GM18511 (cell line): Measurements from ENCODE around the gene C9orf153.
"Not testable (repeated sequence)": the region's sequence is repeated elsewhere in the genome, so short reads cannot be mapped to it uniquely, and the experiment has no call there.

Experiments used
- ATAC-seq: cut with Tn5 transposase; IDR thresholded peaks from one replicate; pipeline ENCODE4 v1.9.1; 2021; ENCODE audit warnings: mild to moderate bottlenecking, moderate library complexity; ENCODE audit not compliant: unreplicated experiment

The C9orf153 gene

DNA sequence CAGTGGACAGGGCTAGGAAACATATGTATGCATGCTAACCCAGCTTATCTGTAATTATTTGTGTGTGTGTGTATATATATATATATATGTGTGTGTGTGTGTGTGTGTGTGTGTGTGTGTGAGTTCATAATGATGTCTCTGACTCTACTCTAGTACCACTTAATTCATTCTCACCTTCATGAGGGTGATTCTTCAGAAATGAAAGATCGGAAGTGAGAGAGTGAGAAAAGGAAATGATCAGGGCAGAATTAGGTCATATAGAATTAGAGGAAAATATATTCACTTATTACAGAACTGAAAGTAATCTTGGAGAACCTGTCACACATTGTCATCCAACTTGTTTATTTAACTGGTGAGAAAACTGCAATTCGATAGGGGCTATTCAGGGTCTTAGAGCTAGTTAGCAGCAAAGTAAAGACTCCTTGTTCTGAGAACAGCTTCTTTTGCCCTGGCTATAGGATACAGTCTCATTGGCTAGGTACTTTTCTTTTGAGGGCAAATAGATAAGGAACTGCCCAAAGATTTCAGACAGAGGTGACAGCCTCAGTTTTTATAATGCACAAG, 58.8 kb downstream of the C9orf153 start:
- peak; percentile 78 for ATAC-seq

DNA sequence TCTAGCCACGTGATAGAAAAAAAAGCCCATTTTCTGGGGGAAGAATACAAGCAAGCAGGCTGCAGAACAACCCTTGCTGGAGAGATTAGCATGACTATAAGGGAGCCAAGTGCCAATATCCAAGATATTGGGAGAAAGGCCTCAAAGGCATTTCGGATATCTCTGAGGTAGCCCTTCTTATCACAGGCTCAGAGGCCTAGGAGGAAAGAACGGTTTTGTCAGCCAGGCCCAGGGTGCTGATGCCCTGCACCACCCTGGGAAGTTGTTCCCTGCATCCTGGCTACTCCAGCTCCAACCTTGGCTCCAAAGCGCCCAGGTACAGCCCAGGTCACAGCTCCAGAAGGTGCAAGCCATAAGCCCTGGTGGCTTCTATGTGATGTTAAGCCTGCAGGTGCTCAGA, 66.4 kb downstream of the C9orf153 start:
- no peak for ATAC-seq

DNA sequence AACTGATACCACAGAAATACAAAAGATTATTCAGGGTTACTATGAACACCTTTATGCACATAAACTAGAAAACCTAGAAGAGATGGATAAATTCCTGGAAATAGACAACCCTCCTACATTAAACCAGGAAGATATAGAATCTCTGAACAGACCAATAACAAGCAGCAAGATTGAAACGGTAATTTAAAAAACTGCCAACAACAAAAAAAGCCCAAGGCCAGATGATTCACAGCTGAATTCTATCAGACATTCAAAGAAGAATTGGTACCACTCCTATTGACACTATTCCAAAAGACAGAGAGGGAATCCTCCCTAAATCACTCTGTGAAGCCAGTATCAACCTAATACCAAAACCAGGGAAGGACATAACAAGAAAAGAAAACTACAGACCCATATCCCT, 68.8 kb downstream of the C9orf153 start:
- not testable (repeated sequence) for ATAC-seq

DNA sequence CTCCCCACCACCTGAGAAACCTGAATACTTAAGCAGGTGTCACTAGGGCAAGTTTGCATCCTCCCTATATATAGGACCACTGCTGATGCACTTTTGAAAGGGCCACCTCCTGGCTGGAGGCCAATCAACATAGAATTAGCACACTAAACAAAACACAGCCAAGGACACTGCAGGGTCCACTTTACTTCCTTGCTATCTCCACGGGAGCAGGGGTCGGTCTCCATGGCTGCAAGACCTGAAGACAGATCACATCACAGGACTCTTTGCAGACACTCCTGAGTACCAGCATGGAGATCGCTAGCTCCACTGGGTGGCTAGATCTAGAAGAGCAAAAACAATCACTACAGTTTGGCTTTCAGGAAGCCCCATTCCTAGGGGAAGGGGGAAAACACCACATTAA, 72.3 kb downstream of the C9orf153 start:
- no peak for ATAC-seq

DNA sequence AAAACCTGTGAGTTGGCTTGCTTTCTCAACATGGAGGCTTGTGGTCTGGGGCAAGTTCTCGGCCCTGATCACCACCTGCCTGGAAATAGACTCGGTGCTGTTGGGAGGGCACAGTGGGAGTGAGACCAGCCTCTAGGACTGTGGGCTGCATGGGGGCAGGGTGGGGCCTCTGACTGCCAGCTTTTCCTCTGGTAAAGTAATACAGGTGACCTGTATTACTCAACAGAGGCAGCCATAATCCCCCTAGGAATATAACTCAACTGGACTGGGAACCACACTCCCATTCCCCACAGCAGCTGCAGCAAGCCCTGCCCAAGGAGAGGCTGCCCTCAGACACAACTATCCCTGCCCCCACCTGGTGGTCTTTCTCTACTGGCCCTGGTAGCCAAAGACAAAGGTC, 72.8 kb downstream of the C9orf153 start:
- no peak for ATAC-seq

DNA sequence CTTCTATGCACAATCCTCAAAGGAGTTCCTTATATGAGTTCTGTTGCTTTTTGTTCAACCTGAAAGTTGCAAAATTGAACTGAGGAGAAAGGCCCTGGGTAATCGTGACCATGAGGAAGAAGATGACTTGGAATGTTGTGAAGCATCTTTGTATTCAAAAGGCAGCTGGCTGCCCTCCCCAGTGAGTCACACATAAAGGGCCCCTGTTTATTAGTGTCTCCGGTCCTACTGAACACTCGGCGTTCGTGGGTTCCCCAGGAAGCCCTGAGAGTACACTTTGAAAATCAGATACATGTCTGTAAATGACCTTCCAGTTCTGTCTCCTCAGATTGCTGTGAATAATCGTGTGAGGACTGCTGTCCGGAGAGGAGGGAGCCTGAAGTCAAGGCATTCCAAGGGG, 73.6 kb downstream of the C9orf153 start:
- ATAC-seq, result no peak

DNA sequence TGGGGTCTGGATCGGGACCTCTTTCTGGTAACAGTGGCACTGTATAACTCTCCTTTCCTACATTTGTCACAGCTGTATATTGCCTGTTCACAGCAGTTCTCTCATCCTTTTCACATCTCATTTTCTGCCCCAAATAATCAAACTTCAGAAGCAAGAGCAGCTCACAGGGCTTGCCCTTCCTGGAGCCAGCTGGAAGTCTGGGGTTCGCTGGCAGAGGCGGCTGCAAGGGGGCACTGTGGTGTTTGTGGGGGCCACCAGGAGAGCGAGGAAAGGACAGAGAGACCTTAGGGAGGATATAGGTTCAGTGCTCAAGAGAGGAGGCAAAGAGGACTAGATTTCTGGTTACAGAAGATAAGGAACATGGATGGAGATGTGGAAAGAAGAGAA, 75.3 kb downstream of the C9orf153 start:
- ATAC-seq, result no peak

DNA sequence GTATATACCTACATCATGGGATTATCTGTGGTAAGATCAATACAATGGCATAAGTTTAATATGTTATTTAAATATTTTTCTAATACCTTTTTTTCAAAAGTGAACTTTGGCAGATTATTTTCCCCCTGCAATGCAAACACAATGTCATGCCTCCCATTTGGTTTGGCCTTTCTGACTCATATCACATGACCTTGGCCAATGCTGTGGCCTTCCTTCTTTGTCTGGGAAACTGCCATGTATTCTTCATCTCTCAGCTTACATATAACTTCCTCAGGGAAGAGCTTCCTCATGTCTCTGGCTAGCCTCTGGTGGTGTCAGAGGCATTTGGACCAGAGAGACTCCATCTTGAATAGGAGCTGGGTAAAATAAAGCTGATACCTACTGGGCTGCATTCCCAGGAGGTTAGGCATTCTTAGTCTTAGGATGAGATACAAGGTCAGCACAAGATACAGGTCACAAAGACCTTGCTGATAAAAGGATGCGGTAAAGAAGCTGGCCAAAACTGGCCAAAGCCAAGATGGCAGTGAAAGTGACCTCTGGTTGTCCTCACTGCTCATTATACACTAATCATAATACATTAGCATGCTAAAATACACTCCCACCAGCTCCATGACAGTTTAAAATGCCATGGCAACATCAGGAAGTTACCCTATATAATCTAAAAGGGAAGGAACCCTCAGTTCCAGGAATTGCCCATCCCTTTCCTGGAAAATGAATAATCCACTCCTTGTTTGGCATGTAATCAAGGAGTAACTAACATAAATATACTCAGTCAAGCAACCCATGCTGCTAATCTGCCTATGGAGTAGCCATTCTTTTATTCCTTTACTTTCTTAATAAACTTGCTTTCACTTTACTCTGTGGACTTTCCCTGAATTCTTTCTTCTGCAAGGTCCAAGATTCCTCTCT, 76.0 kb downstream of the C9orf153 start:
- ATAC-seq, result no peak

DNA sequence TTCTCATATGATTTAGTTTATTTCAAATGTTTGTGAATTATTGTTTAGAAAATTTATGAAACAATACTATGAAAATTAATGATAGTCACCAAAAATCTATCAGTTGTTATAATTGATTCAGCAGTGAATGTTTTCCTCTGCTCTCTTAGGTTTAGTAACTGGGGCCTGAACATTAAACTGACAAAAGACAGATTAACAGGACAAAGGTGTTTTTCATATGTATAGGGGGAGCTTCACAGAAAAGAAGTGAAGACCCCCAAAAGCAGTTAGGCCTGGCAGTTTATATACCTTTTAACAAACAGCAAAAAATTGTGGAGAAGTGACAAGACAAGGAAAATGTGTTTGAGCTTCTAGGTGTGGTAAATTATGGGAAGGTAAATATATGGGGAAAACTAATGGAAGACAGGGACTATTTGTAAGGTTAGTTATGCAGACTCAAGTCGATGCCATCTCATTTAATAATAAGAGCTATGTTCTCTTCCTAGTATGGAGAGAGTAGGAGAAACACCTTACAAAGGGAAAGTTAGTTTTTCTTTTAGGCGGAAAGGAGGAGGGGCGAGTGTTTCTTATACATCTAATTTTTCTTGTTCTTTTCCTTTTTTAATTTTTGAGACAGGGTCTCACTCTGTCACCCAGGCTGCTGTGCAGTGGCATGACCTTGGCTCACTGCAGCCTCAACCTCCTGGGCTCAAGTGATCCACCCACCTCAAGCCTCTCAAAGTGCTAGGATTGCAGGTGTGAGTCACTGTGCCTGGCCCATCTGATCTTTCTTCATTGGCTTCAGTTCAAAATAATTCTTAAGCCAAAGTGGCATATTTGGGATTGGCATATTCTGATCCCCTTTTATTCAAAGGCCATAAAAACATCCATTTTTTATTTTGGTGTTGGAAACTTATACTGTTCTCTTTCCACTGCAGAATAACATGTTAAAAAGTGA, 77.8 kb downstream of the C9orf153 start:
- no peak for ATAC-seq

DNA sequence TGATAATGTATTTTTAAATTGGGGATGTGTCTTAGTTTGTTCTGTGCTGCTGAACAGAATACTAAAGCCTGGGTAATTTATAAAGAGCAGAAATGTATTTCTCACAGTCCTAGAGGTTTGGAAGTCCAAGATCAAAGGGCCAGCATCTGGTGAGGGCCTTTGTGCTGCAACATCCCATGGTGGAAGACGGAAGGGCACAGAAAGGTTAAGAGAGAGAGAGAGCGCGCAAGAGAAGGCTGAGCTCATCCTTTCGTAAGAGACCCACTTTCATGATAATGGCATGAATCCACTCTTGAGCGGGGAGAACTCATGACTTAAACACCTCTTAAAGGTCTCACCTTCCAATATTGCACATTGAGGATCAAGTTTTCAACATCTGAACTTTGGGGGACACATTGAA, 81.0 kb downstream of the C9orf153 start:
- no peak for ATAC-seq

DNA sequence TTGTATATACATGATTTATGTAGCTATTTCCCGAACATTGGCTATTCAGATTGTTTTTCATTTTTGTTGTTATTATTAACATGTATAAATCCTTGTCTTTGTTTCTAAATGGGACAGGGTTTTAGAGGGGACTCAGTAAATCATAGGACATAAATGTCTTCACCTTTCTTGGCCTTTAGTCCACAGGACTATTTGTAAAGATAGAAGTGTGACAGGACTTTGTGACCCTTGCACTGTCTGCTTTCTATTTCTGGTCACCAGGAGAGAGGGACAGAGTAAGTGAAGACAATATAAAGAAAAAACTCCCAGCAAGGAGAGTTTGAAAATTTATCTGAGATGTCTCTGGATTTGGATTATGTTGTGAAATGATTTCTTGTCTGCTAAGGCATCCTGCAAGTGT, 81.5 kb downstream of the C9orf153 start:
- ATAC-seq, result no peak

DNA sequence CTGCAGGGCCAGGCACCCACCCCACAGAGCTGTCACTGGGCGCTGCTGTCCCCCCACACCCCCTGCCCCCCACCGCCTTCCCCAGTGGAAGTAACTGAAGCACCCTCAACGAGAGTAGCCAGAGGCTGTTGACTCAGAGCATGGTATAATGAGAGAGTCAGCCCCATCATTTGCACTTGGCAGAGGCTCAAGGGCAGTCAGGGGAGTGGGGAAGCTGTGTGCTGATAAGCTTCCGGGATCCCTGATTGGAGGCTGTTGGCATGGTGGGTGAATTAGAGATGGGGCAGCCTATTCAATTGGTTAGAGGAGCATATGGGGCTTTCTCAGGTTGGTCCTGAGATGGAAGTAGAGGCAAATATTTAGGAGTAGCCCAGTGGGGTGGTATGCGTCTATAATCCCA, 83.0 kb downstream of the C9orf153 start:
- ATAC-seq, result no peak

DNA sequence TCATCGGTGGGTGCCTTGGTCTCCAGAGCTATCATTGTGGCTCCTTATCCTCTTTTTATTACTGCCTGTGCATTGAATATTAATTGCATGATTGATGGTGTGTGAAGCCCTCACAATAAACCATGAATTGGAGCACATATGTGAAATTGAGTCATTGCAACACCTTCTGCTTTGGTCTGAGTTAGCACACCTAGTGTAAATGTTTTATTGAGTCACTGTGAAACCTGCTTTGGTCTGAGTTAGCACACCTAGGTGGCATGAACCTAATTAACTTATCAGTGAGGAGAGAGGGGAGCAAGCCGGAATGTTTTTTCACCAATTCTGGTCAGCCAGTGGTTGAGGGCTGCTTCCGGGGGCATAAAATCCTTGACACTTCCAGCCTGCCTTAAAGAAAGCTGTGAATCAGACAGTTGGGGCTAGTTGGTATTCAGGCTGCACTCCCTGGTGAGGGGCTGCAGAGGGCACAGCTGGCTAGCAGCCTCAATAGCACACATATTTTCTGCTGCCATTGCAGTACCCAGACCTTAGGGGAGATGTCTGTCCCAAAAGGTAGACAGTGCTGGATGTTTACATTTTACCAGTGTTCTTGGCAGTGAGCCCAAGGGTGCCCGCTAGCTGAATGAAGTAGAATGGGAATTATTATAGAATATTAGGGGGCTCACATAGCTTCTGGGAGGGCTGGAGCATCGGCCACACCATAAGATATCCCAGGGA, 83.6 kb downstream of the C9orf153 start:
- ATAC-seq, result no peak

DNA sequence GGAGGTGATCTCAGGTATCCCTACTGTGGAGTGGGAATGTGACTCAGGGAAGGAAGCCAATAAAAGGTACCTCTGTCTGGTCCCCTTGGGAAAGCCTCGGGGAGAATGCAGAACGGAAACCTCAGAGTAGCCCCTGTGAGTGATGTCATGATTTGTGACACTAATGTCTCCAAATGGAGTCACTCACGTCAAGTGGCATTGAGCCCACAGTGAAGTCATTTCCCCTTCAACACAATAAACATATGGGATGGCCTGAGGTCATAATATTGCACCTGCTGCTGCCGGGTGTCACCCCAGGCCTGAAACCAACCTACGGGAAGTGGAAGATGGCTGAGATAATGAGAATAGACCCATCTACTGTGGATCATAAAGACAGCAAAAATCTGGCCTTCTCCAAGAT, 84.2 kb downstream of the C9orf153 start:
- no peak for ATAC-seq
